Omental fat pad (tissue), 4 donors: Measurements from ENCODE around the gene CACHD1. TPM values are rescaled to one million over a fixed set of nuclear protein-coding genes. Genes with fewer than 3 reads are reported as not detected.

Experiments
- ATAC-seq: fragments of 150-250 bp; one replicate; pipeline ENCODE4 v1.9.1; 2016; ENCODE audit warnings: mild to moderate bottlenecking, moderate library complexity; ENCODE audit not compliant: low FRiP score
- DNase-seq: peaks from one replicate; pipeline ENCODE4 v3.0.0-alpha.2; 2019; ENCODE audit warnings: low spot score
- total RNA-seq, 4 donors: library from RNA; depleted of rRNA; stranded (reverse); fragments of >200 nt; gene quantifications; one replicate each; pipeline ENCODE4 v1.1.0, GENCODE V29; 2016
- TF ChIP-seq, protein P1 (sequence below), 3 donors: fragments of 450-650 bp; IDR thresholded peaks; one replicate each; pipeline ENCODE4 v1.5.1; 2016 to 2017; ENCODE audit warnings: antibody characterized with exemption in 3 of 3, mild to moderate bottlenecking in 3 of 3, moderate library complexity in 2 of 3

The CACHD1 gene
- total RNA-seq, 4 donors from 2014 or later = 23.0 to 26.0 (median 23.9) TPM

GRCh38 chr1:64433308-64433707 is 36.6 kb upstream of the CACHD1 start:
- DNase-seq (no peak), ATAC-seq (no peak)
- TF ChIP-seq, protein P1, sequence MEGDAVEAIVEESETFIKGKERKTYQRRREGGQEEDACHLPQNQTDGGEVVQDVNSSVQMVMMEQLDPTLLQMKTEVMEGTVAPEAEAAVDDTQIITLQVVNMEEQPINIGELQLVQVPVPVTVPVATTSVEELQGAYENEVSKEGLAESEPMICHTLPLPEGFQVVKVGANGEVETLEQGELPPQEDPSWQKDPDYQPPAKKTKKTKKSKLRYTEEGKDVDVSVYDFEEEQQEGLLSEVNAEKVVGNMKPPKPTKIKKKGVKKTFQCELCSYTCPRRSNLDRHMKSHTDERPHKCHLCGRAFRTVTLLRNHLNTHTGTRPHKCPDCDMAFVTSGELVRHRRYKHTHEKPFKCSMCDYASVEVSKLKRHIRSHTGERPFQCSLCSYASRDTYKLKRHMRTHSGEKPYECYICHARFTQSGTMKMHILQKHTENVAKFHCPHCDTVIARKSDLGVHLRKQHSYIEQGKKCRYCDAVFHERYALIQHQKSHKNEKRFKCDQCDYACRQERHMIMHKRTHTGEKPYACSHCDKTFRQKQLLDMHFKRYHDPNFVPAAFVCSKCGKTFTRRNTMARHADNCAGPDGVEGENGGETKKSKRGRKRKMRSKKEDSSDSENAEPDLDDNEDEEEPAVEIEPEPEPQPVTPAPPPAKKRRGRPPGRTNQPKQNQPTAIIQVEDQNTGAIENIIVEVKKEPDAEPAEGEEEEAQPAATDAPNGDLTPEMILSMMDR (IDR thresholded peaks at IDR 0.05) = no peak

GRCh38 chr1:64433747-64434146 is 36.2 kb upstream of the CACHD1 start:
- DNase-seq = no peak
- ATAC-seq = no peak
- TF ChIP-seq, protein P1 (IDR thresholded peaks at IDR 0.05) = no peak

GRCh38 chr1:64435000-64435399 is 34.9 kb upstream of the CACHD1 start:
- no peak for DNase-seq
- TF ChIP-seq, protein P1 (IDR thresholded peaks at IDR 0.05) = no peak
- ATAC-seq = no peak

DNA sequence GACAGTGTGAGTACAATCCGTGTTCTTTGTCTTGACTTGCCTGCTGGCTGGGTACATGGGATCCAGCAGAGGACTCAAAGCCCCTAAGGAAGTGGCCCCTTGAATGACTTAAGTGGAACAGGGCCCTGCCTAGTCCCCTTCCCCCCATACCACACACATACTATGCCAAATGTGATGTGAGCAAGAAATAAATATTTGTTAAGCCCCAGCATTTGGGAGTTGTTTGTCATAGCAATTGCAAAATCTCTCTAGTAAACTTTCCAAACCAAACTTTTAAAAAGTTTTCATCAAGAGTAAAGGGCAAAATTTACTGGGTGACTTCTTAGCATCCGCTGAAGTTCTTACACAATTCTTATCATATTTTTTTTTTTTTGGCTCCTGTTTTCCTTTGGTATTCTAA is 32.5 kb upstream of the CACHD1 start:
- ATAC-seq (peak; percentile 57), DNase-seq (no peak)
- TF ChIP-seq, protein P1 (IDR thresholded peaks at IDR 0.05) = no peak

DNA sequence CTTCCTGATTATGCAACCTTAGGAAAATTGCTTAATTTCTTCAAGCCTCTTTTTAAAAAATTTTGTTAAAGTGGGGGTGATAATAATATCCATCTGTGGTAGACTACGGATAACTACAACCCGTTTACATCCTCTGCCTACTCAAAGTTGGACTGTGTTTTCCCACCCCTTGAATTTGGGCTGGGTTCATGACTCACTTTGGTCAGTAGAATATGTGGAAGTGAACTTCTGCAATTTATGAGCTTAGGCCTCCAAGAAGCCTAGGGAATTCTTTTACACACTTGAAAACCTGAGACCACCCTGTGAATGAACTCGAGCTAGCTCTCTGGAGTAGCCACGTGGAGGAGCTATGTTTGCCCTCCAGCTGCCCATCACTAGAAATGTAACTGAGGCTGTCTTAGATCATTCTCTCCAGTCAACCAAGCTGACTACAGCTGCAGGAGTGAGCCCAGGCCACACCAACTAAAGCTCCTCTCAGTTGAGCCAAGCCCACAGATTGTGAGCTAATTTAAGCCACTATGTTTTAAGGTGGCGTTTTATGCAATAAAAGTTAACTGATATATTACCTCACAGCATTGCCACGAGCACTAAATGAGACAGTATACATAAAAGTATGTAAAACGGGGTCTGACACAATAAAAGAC is 29.6 kb upstream of the CACHD1 start:
- TF ChIP-seq, protein P1 (IDR thresholded peaks at IDR 0.05) = no peak
- DNase-seq = no peak
- no peak for ATAC-seq

DNA sequence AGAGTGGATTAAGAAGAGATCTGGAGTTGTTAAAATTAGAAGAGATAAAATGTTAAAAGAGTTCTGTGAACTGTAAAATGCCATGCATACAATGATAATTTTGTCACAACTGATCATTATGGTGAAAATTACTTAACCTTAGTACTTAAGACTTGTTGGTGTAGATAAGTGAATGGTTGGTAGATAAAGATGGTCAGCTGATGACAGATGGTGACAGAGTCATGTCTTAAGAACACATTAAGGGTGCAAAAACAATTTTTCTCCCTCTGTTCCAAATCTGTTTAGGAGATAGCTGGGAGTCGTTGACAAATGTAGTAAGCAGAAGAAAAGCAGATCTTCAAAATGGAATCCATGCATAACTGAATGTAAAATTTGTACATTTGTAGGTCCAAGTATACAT is 18.5 kb upstream of the CACHD1 start:
- no peak for ATAC-seq
- no peak for DNase-seq
- TF ChIP-seq, protein P1 (IDR thresholded peaks at IDR 0.05) = no peak

- ATAC-seq (no peak), DNase-seq (no peak)
- TF ChIP-seq, protein P1 (IDR thresholded peaks at IDR 0.05) = no peak
These were observed 16.2 kb upstream of the CACHD1 start for GRCh38 chr1:64453688-64454087.
